Measurements from ENCODE around the gene ANO1.

Gene ANO1

DNA sequence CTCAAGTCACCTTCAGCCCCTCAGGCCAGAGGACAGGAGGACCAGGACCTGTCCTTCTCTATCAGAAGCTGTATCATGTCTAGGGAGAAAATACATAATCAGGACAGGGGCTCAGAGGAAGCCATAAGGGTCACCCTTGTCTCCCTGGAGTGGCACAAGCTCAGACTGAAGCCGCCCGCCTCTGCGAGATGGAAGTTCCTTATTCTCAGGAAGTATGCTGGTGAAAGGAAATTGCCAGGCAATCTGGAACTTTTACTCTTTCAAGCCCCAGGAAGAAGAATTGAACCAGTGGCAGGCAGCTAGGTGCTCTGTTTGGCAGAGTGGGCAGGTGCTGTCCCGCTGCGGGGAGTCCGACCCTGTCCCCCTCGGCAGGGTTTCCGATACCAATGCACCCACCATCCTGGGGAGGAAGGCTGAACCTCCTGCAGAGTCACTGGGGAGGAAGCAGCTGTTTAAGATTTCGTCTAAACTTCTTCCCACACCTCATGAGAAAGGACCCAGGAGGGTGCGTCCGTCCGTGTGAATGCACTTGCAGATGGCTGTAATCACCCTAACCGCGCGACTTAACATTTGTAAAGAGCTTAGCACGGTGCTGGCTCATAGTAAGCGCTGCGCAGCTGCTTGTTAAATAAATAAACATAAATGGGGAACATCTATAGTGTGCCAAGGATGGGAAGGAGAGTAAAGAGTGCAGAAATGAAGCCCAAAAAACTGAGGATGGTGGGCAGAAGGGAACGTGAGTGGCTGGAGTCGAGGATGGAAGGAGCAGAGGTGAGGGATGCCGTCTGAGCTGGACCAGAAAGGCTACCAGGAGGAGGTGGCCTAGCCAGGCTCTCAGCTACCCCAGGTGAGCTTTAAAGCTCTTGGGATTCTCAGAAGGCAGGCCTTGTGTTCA lies 5.0 kb upstream of the ANO1 start:
- DNase-seq (ENCODE audit: low spot score): no peak

DNA sequence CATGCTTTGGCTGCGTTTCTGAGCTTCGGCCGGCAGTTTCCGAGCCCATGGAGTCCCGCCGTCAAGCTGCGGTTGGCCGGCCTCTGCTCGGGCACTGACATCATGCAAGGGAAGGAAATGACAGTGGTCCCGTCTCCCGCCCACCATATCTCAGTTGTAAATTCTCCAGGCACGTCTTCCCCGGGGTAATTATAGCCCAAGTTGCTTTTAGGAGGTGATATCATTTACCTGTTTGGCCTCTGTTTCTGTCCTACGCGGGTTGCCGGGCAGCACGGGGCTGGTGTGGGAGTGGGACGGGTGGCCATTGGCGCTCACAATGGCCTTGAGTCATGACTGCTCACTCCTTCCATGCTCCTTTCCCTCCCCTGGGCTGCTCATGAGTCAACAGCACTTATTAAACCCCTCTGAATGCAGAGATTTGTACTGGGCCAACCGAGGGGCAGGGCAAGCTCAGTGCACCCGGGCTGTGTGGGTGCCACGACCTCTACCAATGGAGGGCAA lies 4.2 kb upstream of the ANO1 start:
- no peak for DNase-seq (ENCODE audit: low spot score)

DNA sequence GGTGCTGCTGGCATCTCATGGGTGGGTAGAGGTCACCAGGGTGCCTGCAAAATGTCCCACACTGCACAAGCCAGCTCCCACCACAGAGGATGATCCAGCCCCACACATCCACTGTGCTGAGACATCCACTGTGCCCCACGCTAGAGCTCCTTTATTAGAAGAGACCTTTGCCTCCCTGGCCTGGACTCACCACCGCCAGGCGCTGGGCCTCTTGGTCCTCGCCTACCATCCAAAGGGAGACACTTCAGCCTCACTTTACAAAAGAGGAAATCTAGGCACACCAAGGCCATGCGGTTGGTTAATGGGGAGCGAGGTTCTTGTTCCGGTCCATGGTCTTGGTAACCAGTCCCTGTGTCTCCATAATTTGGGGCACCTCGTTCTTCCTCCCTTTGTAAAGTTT lies 3.4 kb upstream of the ANO1 start:
- no peak for DNase-seq (ENCODE audit: low spot score)

DNA sequence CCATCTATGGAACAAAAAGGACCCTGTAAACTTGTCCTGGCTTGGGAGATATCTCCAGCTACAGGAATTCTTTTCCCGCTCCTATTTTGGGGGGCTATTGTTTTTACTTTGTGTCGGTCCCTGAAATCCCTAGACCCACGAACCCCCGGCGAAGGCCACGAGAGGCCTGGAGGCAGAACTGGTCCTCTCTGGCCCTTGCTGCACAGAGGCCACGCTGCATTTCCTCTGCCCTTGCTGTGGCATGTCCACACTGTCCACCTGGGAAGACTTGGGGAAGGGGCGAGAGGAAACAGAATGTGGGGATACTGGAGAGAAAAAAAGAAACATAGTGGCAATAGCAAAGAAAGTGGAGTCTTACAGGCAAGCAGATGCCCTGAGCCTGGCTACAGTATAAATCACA lies 2.3 kb upstream of the ANO1 start:
- DNase-seq (ENCODE audit: low spot score): no peak

DNA sequence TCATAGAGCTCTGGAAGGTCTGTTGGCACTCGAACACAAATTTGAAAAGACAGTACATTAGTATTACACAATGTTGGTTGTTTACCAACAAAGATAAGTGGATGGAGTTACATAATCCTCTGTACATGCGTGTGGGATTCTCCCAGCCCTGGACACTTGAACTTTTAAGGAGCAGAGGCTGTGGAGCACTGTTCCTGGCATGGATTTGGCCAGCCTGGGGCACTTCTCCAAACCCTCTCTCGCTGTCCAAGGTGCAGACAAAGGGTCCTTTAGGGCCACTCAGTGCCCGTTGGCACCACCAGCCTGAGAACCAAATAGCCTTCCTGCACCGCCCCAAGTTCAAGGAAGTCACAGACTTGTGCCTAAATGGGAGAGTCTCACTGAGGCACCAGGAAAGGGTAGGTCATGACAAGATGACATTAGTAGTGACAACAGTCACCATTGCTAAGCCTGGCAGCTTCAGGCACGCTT lies 1.6 kb upstream of the ANO1 start:
- no peak for DNase-seq (ENCODE audit: low spot score)

DNA sequence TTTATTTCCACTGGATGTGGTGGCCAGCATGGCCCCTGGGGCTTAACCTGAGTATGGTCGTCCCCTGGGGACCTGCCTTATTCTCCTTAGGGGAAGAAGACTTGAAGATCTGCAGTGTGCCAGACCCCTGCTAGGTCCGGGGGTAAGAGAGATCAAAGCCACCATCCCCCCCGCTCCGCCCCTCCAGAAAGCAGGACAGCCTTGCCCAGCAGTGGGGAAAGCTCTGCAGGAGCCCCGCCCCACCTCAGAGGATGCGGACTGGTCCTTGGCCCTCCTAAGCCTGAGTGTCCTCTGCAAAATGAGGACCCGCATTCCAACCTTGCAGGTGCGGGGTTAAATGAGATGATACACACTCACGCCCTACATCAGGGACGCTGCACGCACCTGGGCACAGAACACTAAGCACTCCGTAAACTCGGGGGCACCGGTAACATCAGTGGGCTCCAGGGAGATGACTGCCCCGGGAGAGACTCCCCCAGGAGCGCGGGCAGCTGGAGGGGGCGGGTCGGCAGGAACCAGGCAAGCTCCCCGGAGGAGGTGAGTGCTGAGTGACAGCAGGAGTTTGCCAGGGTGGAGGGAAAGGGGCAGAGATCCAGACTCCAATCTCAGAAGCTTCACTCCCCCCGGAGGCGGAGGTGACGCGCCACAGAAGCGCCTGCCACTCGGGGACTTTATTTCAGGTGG lies 564 bp upstream of the ANO1 start:
- DNase-seq (ENCODE audit: low spot score): no peak

DNA sequence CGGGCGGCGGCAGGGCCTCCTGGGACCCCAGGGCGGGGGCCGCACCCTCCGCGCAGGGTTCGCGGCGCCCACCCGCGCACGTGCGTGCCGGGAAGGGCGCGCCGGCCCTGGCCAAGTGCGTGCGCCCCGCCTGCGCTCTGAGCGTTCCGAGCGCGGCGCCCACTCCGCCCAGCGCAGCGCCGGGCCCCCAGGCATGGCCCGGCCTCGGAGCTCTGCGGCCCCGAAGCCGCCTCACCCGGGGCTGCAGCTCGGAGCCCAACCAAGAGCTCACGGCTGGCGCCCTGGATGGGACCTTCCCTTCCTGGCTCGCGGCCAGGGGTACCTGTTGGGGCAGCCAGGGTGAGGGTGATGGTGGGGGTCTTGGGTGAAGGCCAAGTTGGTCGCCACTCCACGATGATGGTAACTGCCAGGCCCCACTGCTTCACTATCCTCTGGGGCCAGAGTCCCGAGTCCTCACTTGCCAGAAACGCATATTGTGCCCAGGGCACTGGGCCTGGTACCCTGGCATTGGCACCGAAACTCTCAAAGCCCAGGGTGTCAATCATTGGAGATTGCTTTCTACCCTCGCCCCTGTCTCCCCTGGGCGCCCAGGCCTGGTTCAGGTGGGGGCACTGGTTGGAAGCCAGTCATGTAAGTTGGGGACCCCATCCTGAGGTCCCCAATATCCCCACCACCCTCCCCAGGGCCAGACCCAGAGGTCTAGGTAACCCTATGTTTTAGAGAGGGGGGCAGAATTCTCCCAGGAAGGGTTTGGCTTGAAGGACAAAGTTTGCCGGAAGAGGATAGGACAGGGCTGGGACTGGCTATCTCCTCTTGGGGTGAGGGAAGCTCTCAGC lies 882 bp downstream of the ANO1 start:
- no peak for DNase-seq (ENCODE audit: low spot score)

DNA sequence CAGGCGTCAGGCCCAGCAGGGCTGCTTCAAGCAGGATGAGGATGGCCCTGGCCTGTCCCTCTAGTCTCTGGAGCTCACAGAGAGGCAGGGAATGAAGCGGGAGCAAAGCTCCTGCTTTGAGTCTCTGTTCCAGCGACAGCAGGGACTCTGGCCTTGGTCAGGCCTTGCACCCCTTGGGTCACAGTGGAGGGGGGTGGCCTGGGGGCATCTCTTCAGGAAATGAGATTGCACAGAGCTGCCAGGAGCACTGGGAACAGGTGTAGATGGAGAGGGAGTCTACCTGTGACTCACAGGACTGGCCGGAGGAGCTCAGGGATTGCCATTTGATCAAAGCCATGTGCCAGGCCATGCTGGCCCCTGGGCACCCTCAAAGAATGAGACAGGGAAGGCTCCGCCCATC lies 1.6 kb downstream of the ANO1 start:
- no peak for DNase-seq (ENCODE audit: low spot score)

DNA sequence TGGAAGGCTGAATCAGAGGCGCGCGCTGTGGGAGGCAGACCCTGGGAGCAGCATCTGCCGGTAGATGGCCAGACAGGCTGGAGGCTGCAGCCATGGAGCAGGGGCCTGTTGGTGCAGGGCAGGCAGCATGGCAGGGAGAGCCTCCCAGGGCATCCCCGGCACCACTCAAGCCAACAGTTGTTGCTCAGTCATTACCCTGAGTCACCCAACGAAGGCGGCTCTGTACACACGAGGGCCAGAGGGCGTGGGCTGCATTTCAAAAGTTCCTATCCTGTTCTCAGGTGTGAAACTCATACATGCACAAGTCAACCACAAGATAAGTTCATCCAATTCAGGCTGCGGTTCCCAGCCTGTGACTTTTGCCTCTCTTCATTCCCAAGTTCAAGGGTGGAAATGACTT lies 2.6 kb downstream of the ANO1 start:
- DNase-seq (ENCODE audit: low spot score): no peak

DNA sequence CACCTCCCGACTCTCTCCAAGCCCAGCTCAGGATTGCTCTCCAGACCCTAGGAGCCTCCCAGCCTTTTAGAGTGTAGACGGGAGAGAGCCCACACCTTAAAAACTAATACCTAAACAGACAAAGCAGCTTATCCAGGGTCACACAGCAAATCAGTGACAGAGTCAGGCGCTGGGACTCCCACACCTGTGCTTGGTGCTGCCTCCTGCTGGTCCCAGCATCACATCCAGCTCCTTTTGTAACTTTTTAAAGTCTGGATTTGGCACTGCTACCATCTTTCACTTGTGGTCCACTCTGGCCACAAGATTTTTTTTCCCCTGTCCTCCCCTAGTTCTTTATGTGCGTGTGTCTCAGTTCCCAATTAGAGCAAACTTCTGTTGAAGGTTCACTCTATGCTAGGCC lies 4.7 kb downstream of the ANO1 start:
- DNase-seq (ENCODE audit: low spot score): no peak

DNA sequence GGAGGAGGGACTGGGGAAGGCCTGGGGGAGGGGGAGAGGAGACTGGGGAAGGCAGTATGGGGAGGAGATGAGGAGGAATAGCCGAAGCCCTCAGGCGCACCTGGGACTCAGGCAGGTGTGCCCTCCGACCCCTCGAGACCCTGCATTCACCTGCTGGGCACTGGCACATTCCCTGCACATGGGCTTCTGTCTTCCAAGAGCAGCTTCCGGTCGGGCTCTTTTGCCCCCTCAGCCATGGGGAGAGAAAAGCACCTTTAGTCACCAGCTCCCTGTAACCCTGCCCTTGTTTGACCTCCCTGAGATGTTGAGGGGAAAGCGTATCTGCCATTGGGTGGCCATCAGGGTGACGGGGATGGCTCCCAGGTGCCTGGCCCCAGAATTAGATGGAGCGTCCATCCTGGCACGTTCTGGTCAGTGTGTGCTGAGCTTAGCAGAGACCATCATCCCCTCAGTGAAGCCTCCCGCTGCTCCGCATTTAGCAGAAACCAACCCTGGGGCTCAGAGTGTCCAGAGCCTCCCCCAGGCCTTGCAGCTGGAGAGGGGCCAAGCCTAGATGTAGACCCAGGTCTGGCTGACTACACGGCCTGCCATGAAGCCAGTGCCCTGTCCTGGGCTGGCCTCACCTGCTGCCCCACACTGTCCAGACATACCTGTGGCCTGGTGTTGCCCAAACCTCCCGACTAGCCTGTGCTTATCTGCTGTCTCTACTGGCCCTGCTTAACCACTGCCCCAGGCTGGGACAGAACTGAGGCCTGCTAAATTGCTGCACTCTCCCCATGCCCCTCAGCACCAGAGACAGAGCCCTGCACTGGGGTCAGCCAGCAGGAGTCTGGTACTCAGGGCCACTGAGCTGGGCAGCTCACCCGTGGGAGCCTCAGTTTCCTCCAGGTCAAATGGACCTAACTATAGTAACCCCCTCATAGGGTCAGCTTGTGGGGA lies 6.2 kb downstream of the ANO1 start:
- no peak for DNase-seq (ENCODE audit: low spot score)

DNA sequence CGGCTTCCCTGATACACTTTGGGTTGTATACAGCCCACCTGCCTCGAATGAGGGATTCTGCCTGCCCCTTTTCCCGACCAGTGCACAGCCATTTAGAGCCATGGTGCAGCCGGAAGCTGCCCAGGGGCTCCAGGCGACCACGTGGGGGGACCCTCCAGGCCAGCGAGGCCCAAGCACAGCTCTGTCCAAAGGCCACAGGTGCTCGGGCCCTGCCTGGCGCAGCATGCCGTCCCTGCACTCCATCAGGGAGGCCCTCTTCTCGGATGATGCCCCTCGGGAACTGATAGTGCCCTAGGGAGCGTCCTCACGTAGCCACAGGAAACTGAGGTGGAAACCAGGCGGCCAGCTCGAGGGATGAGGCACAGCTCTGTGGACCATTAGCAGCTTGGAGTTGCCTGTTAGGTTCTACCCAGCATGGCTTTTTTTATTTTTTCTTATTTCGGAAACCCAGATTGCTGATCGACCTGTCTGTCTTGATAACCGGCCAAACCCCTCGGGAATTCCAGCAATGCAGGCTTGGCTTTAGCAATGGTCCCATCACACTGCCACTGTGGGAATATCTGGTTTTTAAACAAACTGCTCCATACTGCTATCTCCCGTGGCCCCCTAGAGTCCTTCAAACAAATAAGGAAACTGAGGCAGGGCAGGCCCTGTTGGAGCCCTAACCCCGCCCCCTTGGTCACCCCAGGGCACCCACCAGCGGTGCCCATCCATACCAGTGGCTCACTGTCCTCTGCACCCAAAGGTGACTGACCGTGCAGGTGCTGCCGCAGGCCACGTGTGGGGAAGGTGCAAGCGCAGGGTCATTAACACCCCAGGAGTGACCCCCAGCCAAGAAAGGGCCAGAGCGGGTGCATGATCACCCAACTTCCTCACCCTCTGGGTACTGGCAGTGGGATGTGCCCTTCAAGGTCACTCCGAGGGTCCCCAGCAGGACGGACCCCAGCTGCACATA lies 8.0 kb downstream of the ANO1 start:
- DNase-seq (ENCODE audit: low spot score): no peak

DNA sequence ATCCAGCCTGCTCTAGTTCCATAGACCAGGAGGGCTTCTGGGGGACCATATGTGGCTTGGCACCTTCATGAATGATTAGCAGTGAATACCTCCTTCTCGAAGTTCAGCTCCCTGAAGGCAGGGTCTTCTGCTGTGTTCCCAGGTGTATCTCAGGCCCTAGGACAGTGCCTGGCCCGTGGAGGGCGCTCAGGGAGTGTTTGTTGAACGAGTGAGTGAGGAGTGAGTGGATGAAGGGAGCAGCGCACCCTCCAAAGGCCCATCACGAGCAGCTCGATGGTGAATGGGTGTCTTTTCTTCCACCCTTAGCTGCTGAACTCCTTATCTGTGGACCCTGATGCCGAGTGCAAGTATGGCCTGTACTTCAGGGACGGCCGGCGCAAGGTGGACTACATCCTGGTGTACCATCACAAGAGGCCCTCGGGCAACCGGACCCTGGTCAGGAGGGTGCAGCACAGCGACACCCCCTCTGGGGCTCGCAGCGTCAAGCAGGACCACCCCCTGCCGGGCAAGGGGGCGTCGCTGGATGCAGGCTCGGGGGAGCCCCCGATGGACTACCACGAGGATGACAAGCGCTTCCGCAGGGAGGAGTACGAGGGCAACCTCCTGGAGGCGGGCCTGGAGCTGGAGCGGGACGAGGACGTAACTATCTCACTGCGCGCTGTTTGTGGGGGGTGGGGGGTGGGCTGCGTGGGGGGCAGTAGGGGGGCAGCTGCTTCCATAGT lies 9.5 kb downstream of the ANO1 start:
- no peak for DNase-seq (ENCODE audit: low spot score)

DNA sequence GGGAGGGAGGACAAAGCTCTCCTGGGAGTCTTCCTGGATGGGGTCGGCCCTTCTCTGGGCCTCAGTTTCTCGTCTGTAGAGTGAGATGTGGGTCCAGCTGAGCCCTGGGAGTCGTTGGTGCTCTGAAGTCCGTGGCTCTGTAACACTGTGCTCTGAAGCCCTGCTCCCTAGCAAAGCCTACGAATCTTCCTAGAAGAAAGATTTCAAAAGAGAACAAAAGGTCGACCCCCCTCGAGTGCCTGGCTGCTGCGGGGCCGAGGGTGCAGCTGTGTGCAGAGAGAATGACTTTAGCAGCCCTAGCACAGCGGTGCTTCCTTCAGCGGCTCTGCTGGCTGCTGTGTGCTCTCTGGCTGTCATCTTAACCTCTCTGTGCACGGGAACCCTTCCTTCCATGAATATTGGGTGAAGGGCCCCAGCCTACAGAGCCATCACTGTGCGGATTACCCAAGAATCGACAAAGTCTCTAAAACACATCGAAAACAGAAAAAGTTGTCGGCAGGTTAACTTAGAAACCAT lies 10.7 kb downstream of the ANO1 start:
- DNase-seq (ENCODE audit: low spot score): no peak

DNA sequence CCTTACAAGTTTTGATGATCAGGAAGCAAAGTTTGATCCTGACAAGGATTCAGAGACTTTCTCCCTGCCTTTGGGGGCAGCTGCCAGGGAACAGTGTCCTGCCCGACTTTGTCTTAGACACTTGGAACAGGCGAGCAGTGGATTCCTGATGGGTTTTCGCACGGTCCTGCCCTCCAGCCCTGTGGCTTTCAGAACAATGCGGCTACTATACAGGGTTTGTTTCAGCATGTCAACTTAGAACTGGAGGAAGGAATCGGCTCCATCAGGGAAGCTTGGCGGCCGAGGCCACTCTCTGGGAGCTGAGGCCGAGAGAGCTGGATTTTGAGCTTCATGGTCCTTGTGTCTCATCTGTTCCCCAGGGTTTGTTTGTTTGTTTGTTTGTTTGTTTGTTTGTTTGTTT lies 11.5 kb downstream of the ANO1 start:
- no peak for DNase-seq (ENCODE audit: low spot score)

DNA sequence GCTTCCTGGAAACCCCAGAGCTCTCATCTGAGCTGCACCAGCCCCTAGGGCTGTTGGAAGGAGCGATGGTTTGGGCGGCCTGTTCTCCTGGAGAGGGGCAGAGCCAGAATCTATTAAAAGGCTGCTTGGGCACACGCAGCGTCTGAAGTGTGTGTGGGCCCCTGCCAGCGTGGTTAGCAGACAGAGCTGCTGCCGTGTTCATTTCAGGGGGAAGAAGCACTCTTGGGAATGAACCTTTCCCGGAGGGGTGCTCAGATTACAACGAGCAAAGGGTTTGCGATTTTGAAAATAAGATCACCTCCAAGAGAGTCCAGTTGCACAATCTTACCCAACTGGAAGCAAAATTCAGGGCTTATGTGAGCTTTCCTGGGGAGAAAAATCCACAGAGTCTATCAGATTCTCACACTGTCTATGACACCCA lies 12.9 kb downstream of the ANO1 start:
- no peak for DNase-seq (ENCODE audit: low spot score)

DNA sequence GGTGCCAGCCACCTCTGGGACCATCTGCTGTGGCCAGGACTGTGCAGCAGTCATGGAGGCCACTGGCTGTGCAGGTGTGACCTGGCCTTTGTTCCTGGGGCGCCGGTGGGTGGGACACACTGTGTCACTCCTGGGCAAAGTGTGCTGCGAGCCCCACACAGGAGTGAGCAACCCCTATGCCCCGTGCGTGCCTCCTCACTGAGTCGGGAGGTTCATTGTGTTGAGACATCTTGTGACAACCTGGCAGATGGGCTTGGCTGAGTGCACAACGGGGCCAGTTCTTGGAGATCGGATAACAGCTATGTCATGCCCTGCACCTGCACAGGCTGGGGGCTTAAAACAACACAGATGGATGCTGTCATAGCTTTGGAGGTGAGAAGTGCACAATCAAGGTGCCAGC lies 13.5 kb downstream of the ANO1 start:
- no peak for DNase-seq (ENCODE audit: low spot score)

DNA sequence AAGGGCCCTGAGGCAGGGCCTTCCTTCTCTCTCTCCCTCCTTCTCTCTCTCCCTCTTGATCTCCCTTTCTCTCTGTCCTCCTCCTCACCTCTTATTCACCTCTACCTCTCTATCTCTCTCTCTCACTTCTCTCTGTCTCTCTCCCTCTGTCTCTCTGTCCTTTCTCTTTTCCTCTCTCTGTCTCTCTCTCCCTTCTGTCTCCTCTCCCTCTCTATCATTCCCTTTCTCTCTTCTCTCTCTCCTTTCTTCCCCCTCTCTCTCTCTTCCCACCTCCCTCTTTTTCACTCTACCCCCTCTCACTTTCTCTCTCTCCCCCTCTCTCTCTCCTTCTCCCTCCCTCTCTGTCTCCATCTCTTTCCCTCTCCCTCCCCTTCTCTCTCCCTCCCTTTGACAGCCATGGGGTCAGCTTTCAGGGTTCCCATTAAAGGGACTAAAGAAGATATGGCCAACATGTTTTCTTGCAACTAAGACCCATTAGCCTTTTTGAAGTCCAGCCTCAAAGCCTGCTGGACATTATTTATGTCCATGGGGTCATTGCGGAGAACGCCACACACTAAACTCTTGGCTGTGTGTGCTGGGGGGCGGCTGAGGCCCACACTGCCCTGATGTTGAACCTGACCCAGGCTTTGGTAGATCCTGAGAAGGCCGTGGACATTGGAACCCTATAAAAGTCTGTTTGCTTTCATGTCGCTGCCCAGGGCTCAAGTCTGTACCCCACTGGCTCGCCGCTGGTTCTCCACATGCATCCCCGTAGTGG lies 15.0 kb downstream of the ANO1 start:
- DNase-seq (ENCODE audit: low spot score): no peak
